ENCODE data around the gene PTMS. TPM values are rescaled to one million over a fixed set of nuclear protein-coding genes. Genes with fewer than 3 reads are reported as not detected.

Gene PTMS
- total and polyA plus RNA-seq, 2 experiments from 2014 or later: 130 to 238 TPM

DNA sequence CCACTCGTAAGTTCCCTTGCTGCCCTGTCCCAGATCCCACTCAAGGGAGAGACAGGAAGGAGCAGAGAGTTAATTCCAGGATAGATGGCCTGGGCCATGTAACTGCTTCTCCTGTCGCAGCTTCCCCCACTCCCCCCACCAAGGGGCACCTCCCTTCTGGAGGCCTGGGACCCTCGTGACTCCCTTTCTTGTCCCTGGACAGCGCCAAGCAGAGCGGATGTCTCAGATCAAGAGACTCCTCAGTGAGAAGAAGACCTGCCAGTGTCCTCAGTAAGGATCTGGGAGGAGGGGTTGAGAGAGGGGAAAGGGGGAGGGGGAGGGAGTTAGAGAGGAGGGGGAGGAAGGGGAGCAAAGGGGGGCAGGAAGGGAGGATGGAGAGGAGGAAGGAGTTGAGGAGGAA lies 52.5 kb downstream of the PTMS start:
- Histone ChIP-seq H3K9me3 (ENCODE audit: low read depth) (no peaks in the 10 kb centered on the region), H2AFZ (no peak overlapping the region), H3K4me2 (ENCODE audit: unreplicated experiment) (no peak overlapping the region), H3K4me3 (no peak overlapping the region), H3K9me2 (ENCODE audit: insufficient read depth) (no peaks in the 10 kb centered on the region), H4K20me1 (ENCODE audit: insufficient read depth) (no peaks in the 10 kb centered on the region), H3K27me3 (replicated peaks; ENCODE audit: insufficient read depth) (peaks cover 15% of the 10 kb centered on the region), H3K36me3 (ENCODE audit: low read depth) (no peaks in the 10 kb centered on the region), H3K4me1 (ENCODE audit: insufficient read depth) (no peaks in the 10 kb centered on the region; the same call in 1 of the 2 replicates), H3K79me2 (ENCODE audit: insufficient read depth) (no peaks in the 10 kb centered on the region), H3K27ac (no peak overlapping the region), H3F3A (ENCODE audit: insufficient read depth) (no peaks in the 10 kb centered on the region), H3K9ac (no peak overlapping the region)
- WGBS, 2 experiments (ENCODE audit: low coverage in 1 of 2, low lambda C conversion rate in 2 of 2, missing lambda C conversion rate in 2 of 2): 45 to 47% methylated on average over 5 of the region's 5 CpGs
- no peak for TF ChIP-seq EZH2phosphoT487 (IDR thresholded peaks at IDR 0.05; ENCODE audit: insufficient read depth, low read depth)
- TF ChIP-seq EZH2 (IDR thresholded peaks at IDR 0.05; ENCODE audit: insufficient read depth, poor library complexity, severe bottlenecking): no peak
- in situ Hi-C loops (cut with MboI): no loop called here
- no peak for DNase-seq

DNA sequence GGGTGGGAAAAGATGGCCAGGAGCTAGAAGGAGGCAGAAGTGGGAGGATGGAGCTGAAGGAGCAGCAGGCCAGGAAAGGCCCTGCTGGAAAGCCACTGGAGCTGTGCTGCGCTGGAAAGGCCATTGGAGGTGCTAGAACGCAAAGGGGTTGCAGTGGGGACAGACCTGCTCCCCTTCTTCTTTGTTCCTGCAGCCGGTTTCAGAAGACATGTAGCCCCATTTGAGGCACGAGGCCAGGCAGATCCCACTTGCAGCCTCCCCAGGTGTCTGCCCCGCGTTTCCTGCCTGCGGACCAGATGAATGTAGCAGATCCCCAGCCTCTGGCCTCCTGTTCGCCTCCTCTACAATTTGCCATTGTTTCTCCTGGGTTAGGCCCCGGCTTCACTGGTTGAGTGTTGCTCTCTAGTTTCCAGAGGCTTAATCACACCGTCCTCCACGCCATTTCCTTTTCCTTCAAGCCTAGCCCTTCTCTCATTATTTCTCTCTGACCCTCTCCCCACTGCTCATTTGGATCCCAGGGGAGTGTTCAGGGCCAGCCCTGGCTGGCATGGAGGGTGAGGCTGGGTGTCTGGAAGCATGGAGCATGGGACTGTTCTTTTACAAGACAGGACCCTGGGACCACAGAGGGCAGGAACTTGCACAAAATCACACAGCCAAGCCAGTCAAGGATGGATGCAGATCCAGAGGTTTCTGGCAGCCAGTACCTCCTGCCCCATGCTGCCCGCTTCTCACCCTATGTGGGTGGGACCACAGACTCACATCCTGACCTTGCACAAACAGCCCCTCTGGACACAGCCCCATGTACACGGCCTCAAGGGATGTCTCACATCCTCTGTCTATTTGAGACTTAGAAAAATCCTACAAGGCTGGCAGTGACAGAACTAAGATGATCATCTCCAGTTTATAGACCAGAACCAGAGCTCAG lies 53.2 kb downstream of the PTMS start:
- no peaks in the 10 kb centered on the region for H3K9me3 ChIP-seq (ENCODE audit: low read depth)
- no peaks in the 10 kb centered on the region for H4K20me1 ChIP-seq (ENCODE audit: insufficient read depth)
- WGBS, 2 experiments (ENCODE audit: low coverage in 1 of 2, low lambda C conversion rate in 2 of 2, missing lambda C conversion rate in 2 of 2): 69 to 72% methylated on average over 13 of the region's 13 CpGs
- in situ Hi-C loops (cut with MboI): no loop called here
- no peak for DNase-seq
- no peak overlapping the region for H3K4me2 ChIP-seq (ENCODE audit: unreplicated experiment)
- TF ChIP-seq EZH2phosphoT487 (IDR thresholded peaks at IDR 0.05; ENCODE audit: insufficient read depth, low read depth) (no peak), EZH2 (IDR thresholded peaks at IDR 0.05; ENCODE audit: insufficient read depth, poor library complexity, severe bottlenecking) (no peak)
- H3K4me1 ChIP-seq (ENCODE audit: insufficient read depth): no peaks in the 10 kb centered on the region; the same call in 1 of the 2 replicates
- H3F3A ChIP-seq (ENCODE audit: insufficient read depth): no peaks in the 10 kb centered on the region
- no peaks in the 10 kb centered on the region for H3K79me2 ChIP-seq (ENCODE audit: insufficient read depth)
- no peaks in the 10 kb centered on the region for H3K9me2 ChIP-seq (ENCODE audit: insufficient read depth)
- no peak overlapping the region for H3K9ac ChIP-seq
- H3K27me3 ChIP-seq (replicated peaks; ENCODE audit: insufficient read depth): peaks cover 13% of the 10 kb centered on the region
- no peak overlapping the region for H2AFZ ChIP-seq
- H3K36me3 ChIP-seq (ENCODE audit: low read depth): no peaks in the 10 kb centered on the region
- H3K27ac ChIP-seq: no peak overlapping the region
- H3K4me3 ChIP-seq: no peak overlapping the region

GRCh38 chr12:6820166-6820565 lies 54.0 kb downstream of the PTMS start:
- Histone ChIP-seq H4K20me1 (ENCODE audit: insufficient read depth) (no peaks in the 10 kb centered on the region), H3K27me3 (replicated peaks; ENCODE audit: insufficient read depth) (peaks cover 9% of the 10 kb centered on the region), H3K9me3 (ENCODE audit: low read depth) (no peaks in the 10 kb centered on the region), H3K4me3 (no peak overlapping the region), H3K9me2 (ENCODE audit: insufficient read depth) (no peaks in the 10 kb centered on the region), H3K4me1 (ENCODE audit: insufficient read depth) (peaks cover 5% of the 10 kb centered on the region), H2AFZ (no peak overlapping the region), H3K4me2 (ENCODE audit: unreplicated experiment) (no peak overlapping the region), H3K9ac (no peak overlapping the region), H3K36me3 (ENCODE audit: low read depth) (no peaks in the 10 kb centered on the region), H3K79me2 (ENCODE audit: insufficient read depth) (no peaks in the 10 kb centered on the region), H3F3A (ENCODE audit: insufficient read depth) (no peaks in the 10 kb centered on the region; the same call in 1 of the 2 replicates), H3K27ac (no peak overlapping the region)
- DNase-seq: no peak
- in situ Hi-C loops (cut with MboI): no loop called here
- WGBS, 2 experiments (ENCODE audit: low coverage in 1 of 2, low lambda C conversion rate in 2 of 2, missing lambda C conversion rate in 2 of 2): 85 to 86% methylated on average over 5 of the region's 5 CpGs
- no peak for TF ChIP-seq EZH2phosphoT487 (IDR thresholded peaks at IDR 0.05; ENCODE audit: insufficient read depth, low read depth)
- TF ChIP-seq EZH2 (IDR thresholded peaks at IDR 0.05; ENCODE audit: insufficient read depth, poor library complexity, severe bottlenecking): no peak

Other genes with a start within 250 kb of the PTMS start
- gene GAPDH, start 231.8 kb upstream of the PTMS start, total RNA-seq (2014; rRNA removed; shearing (Covaris generic)): 6,196 and 7,726 TPM in 2 replicates
- 7,868 and 8,138 TPM in 2 replicates for gene GAPDH, start 231.8 kb upstream of the PTMS start, polyA plus RNA-seq (2016; fragmentation: Nextera tagmentation; extraction: Ambion mirVana)
- gene IFFO1, start 210.3 kb upstream of the PTMS start, total RNA-seq (2014; rRNA removed; shearing (Covaris generic)): 18.0 and 19.7 TPM in 2 replicates
- 14.5 and 19.2 TPM in 2 replicates for gene IFFO1, start 210.3 kb upstream of the PTMS start, polyA plus RNA-seq (2016; fragmentation: Nextera tagmentation; extraction: Ambion mirVana)
- 44.3 TPM in 2 replicates for gene NOP2, start 198.1 kb upstream of the PTMS start, total RNA-seq (2014; rRNA removed; shearing (Covaris generic))
- 27.0 and 31.8 TPM in 2 replicates for gene NOP2, start 198.1 kb upstream of the PTMS start, polyA plus RNA-seq (2016; fragmentation: Nextera tagmentation; extraction: Ambion mirVana)
- gene CHD4, start 159.0 kb upstream of the PTMS start, total RNA-seq (2014; rRNA removed; shearing (Covaris generic)): 148 and 171 TPM in 2 replicates
- gene CHD4, start 159.0 kb upstream of the PTMS start, polyA plus RNA-seq (2016; fragmentation: Nextera tagmentation; extraction: Ambion mirVana): 61.5 and 72.1 TPM in 2 replicates
- gene LPAR5, start 130.4 kb upstream of the PTMS start, total RNA-seq (2014; rRNA removed; shearing (Covaris generic)): not detected in 2 replicates
- not detected in 2 replicates for gene LPAR5, start 130.4 kb upstream of the PTMS start, polyA plus RNA-seq (2016; fragmentation: Nextera tagmentation; extraction: Ambion mirVana)
- gene ACRBP, start 118.9 kb upstream of the PTMS start, total RNA-seq (2014; rRNA removed; shearing (Covaris generic)): not detected in 2 replicates
- gene ACRBP, start 118.9 kb upstream of the PTMS start, polyA plus RNA-seq (2016; fragmentation: Nextera tagmentation; extraction: Ambion mirVana): not detected in 2 replicates
- 31.7 and 39.1 TPM in 2 replicates for gene ING4, start 103.2 kb upstream of the PTMS start, total RNA-seq (2014; rRNA removed; shearing (Covaris generic))
- gene ING4, start 103.2 kb upstream of the PTMS start, polyA plus RNA-seq (2016; fragmentation: Nextera tagmentation; extraction: Ambion mirVana): 43.5 and 46.0 TPM in 2 replicates
- gene ZNF384, start 77.0 kb upstream of the PTMS start, total RNA-seq (2014; rRNA removed; shearing (Covaris generic)): 17.3 and 26.2 TPM in 2 replicates
- gene ZNF384, start 77.0 kb upstream of the PTMS start, polyA plus RNA-seq (2016; fragmentation: Nextera tagmentation; extraction: Ambion mirVana): 23.6 and 26.0 TPM in 2 replicates
- gene PIANP, start 65.5 kb upstream of the PTMS start, total RNA-seq (2014; rRNA removed; shearing (Covaris generic)): 0.11 TPM in 1 of 2 replicates, not detected in the other
- gene PIANP, start 65.5 kb upstream of the PTMS start, polyA plus RNA-seq (2016; fragmentation: Nextera tagmentation; extraction: Ambion mirVana): 0.60 and 0.75 TPM in 2 replicates
- 94.5 and 123 TPM in 2 replicates for gene COPS7A, start 42.3 kb upstream of the PTMS start, total RNA-seq (2014; rRNA removed; shearing (Covaris generic))
- 133 and 135 TPM in 2 replicates for gene COPS7A, start 42.3 kb upstream of the PTMS start, polyA plus RNA-seq (2016; fragmentation: Nextera tagmentation; extraction: Ambion mirVana)
- gene MLF2, start 13.2 kb upstream of the PTMS start, total RNA-seq (2014; rRNA removed; shearing (Covaris generic)): 252 and 313 TPM in 2 replicates
- gene MLF2, start 13.2 kb upstream of the PTMS start, polyA plus RNA-seq (2016; fragmentation: Nextera tagmentation; extraction: Ambion mirVana): 386 and 389 TPM in 2 replicates
- gene LAG3, start 6.2 kb downstream of the PTMS start, total RNA-seq (2014; rRNA removed; shearing (Covaris generic)): not detected in 2 replicates
- 0.29 TPM in 1 of 2 replicates, not detected in the other for gene LAG3, start 6.2 kb downstream of the PTMS start, polyA plus RNA-seq (2016; fragmentation: Nextera tagmentation; extraction: Ambion mirVana)
- gene CD4, start 23.2 kb downstream of the PTMS start, total RNA-seq (2014; rRNA removed; shearing (Covaris generic)): not detected in 2 replicates
- not detected in 2 replicates for gene CD4, start 23.2 kb downstream of the PTMS start, polyA plus RNA-seq (2016; fragmentation: Nextera tagmentation; extraction: Ambion mirVana)
- gene GPR162, start 55.5 kb downstream of the PTMS start, total RNA-seq (2014; rRNA removed; shearing (Covaris generic)): 0.51 and 2.8 TPM in 2 replicates
- 0.14 and 0.21 TPM in 2 replicates for gene GPR162, start 55.5 kb downstream of the PTMS start, polyA plus RNA-seq (2016; fragmentation: Nextera tagmentation; extraction: Ambion mirVana)
- gene P3H3, start 62.0 kb downstream of the PTMS start, total RNA-seq (2014; rRNA removed; shearing (Covaris generic)): 32.5 and 43.0 TPM in 2 replicates
- gene P3H3, start 62.0 kb downstream of the PTMS start, polyA plus RNA-seq (2016; fragmentation: Nextera tagmentation; extraction: Ambion mirVana): 37.6 and 39.1 TPM in 2 replicates
- gene GNB3, start 74.6 kb downstream of the PTMS start, total RNA-seq (2014; rRNA removed; shearing (Covaris generic)): 1.0 and 3.2 TPM in 2 replicates
- gene GNB3, start 74.6 kb downstream of the PTMS start, polyA plus RNA-seq (2016; fragmentation: Nextera tagmentation; extraction: Ambion mirVana): 1.5 and 2.2 TPM in 2 replicates
- 19.6 and 23.9 TPM in 2 replicates for gene CDCA3, start 84.9 kb downstream of the PTMS start, total RNA-seq (2014; rRNA removed; shearing (Covaris generic))
- gene CDCA3, start 84.9 kb downstream of the PTMS start, polyA plus RNA-seq (2016; fragmentation: Nextera tagmentation; extraction: Ambion mirVana): 30.2 and 31.4 TPM in 2 replicates
- 96.2 and 97.5 TPM in 2 replicates for gene USP5, start 85.8 kb downstream of the PTMS start, total RNA-seq (2014; rRNA removed; shearing (Covaris generic))
- gene USP5, start 85.8 kb downstream of the PTMS start, polyA plus RNA-seq (2016; fragmentation: Nextera tagmentation; extraction: Ambion mirVana): 73.2 and 77.9 TPM in 2 replicates
- gene TPI1, start 101.2 kb downstream of the PTMS start, total RNA-seq (2014; rRNA removed; shearing (Covaris generic)): 1,720 and 1,799 TPM in 2 replicates
- gene TPI1, start 101.2 kb downstream of the PTMS start, polyA plus RNA-seq (2016; fragmentation: Nextera tagmentation; extraction: Ambion mirVana): 1,936 and 1,978 TPM in 2 replicates
- gene SPSB2, start 106.9 kb downstream of the PTMS start, total RNA-seq (2014; rRNA removed; shearing (Covaris generic)): 4.4 and 4.6 TPM in 2 replicates
- gene SPSB2, start 106.9 kb downstream of the PTMS start, polyA plus RNA-seq (2016; fragmentation: Nextera tagmentation; extraction: Ambion mirVana): 4.1 and 4.8 TPM in 2 replicates
- 4.3 and 4.6 TPM in 2 replicates for gene LRRC23, start 138.5 kb downstream of the PTMS start, total RNA-seq (2014; rRNA removed; shearing (Covaris generic))
- 4.5 and 6.2 TPM in 2 replicates for gene LRRC23, start 138.5 kb downstream of the PTMS start, polyA plus RNA-seq (2016; fragmentation: Nextera tagmentation; extraction: Ambion mirVana)
- 10.1 and 16.3 TPM in 2 replicates for gene ENO2, start 148.2 kb downstream of the PTMS start, total RNA-seq (2014; rRNA removed; shearing (Covaris generic))
- gene ENO2, start 148.2 kb downstream of the PTMS start, polyA plus RNA-seq (2016; fragmentation: Nextera tagmentation; extraction: Ambion mirVana): 32.8 and 34.2 TPM in 2 replicates
- 6.5 and 8.7 TPM in 2 replicates for gene ATN1, start 161.6 kb downstream of the PTMS start, total RNA-seq (2014; rRNA removed; shearing (Covaris generic))
- 13.3 and 14.7 TPM in 2 replicates for gene ATN1, start 161.6 kb downstream of the PTMS start, polyA plus RNA-seq (2016; fragmentation: Nextera tagmentation; extraction: Ambion mirVana)
- not detected in 2 replicates for gene RNU7-1, start 177.5 kb downstream of the PTMS start, total RNA-seq (2014; rRNA removed; shearing (Covaris generic))
- not detected in 2 replicates for gene RNU7-1, start 177.5 kb downstream of the PTMS start, polyA plus RNA-seq (2016; fragmentation: Nextera tagmentation; extraction: Ambion mirVana)
- 261 and 264 TPM in 2 replicates for gene C12orf57, start 177.7 kb downstream of the PTMS start, total RNA-seq (2014; rRNA removed; shearing (Covaris generic))
- gene C12orf57, start 177.7 kb downstream of the PTMS start, polyA plus RNA-seq (2016; fragmentation: Nextera tagmentation; extraction: Ambion mirVana): 247 and 257 TPM in 2 replicates
- gene PTPN6, start 185.0 kb downstream of the PTMS start, total RNA-seq (2014; rRNA removed; shearing (Covaris generic)): not detected in 2 replicates
- gene PTPN6, start 185.0 kb downstream of the PTMS start, polyA plus RNA-seq (2016; fragmentation: Nextera tagmentation; extraction: Ambion mirVana): 0.21 and 0.35 TPM in 2 replicates
- 212 and 221 TPM in 2 replicates for gene PHB2, start 204.3 kb downstream of the PTMS start, total RNA-seq (2014; rRNA removed; shearing (Covaris generic))
- gene PHB2, start 204.3 kb downstream of the PTMS start, polyA plus RNA-seq (2016; fragmentation: Nextera tagmentation; extraction: Ambion mirVana): 130 and 137 TPM in 2 replicates
- gene EMG1, start 204.6 kb downstream of the PTMS start, total RNA-seq (2014; rRNA removed; shearing (Covaris generic)): 25.9 and 39.2 TPM in 2 replicates
- gene EMG1, start 204.6 kb downstream of the PTMS start, polyA plus RNA-seq (2016; fragmentation: Nextera tagmentation; extraction: Ambion mirVana): 68.6 and 72.1 TPM in 2 replicates

Data from GM23248 (cell line).